CD1c-positive myeloid dendritic cell (primary cell): Measurements from ENCODE around the gene GNG7.
"Not testable (repeated sequence)": the region's sequence is repeated elsewhere in the genome, so short reads cannot be mapped to it uniquely, and the experiment has no call there.

Experiments used
- DNase-seq: peaks from one replicate; pipeline ENCODE4 v3.0.0-alpha.2; 2016; ENCODE audit errors: extremely low spot score

The GNG7 gene

DNA sequence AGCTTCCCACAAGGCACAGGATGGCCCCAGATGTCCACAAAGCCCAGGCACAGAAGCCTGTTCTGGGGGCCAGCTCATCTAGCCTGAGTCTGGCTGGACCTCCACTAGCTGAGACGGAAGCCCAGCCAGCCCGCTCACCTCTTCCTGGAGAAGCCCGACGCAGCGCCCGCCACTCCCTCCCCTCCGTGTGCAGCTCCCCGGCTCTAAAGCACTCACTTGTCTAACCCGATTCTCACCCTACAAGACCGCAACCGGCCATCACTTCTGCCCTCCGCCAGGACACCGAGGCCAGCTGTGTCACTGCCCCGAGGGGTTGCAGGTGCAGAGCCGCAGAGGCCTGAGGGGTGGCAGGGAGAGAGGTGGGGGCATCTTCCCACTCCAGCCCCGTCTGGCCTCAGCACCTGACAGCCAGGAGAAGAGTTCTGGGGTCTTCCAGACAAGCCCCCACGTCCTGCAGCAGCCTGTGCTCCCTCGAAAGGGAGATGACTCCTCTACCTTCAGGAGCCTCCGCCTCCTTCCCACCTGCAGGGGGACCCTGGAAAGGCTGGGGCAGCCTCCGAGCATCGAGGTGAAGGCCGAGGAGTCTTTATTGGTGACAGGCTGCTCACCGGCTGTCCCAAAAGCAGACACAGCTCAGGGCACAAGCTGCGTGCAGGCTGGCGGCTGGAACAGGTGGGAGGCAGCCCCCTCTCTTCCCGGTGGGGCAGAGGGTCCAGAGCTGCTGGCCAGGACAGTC lies 24.6 kb upstream of the GNG7 start:
- no peak for DNase-seq

GRCh38 chr19:2726160-2726855 lies 23.8 kb upstream of the GNG7 start:
- no peak for DNase-seq

DNA sequence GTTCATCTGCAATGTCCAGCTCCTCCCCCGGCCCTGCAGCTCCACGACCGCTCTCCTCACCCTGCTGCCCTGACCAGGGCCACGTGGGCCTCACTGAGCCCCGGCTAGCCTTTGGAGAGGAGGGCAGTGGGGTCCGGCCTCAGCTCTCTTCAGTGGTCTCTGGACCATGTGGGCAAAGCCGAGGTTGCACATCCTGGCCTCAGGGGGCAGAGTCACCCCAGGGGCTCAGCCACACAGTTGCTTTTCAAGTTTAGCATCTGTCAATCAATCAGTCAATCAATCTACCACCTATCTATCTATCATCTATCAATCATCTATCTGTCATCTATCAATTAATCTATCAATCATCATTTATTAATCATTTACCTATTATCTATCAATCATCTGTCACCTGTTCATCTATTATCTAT lies 21.7 kb upstream of the GNG7 start:
- no peak for DNase-seq

DNA sequence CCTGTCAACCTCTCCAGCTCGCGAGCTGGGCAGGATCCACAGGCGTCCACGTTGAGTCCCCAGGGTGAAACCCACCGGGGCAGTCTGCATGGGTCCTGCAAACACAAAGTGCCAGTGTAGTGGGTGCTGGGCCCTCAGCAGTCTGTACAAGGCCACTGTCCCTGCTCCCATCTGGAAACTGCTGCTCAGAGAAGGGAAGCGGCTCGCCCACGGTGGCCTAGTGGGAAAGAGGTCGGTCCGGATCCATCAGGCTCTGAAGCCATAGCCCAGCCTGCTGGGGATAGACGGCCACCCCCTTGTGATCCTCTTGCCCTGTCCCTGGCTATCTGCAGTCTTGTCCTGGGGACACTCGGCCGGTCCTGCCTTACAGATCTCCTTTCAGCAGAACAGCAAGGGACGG lies 21.3 kb upstream of the GNG7 start:
- peak; percentile 20 for DNase-seq

GRCh38 chr19:2723345-2723715 lies 20.8 kb upstream of the GNG7 start:
- no peak for DNase-seq

DNA sequence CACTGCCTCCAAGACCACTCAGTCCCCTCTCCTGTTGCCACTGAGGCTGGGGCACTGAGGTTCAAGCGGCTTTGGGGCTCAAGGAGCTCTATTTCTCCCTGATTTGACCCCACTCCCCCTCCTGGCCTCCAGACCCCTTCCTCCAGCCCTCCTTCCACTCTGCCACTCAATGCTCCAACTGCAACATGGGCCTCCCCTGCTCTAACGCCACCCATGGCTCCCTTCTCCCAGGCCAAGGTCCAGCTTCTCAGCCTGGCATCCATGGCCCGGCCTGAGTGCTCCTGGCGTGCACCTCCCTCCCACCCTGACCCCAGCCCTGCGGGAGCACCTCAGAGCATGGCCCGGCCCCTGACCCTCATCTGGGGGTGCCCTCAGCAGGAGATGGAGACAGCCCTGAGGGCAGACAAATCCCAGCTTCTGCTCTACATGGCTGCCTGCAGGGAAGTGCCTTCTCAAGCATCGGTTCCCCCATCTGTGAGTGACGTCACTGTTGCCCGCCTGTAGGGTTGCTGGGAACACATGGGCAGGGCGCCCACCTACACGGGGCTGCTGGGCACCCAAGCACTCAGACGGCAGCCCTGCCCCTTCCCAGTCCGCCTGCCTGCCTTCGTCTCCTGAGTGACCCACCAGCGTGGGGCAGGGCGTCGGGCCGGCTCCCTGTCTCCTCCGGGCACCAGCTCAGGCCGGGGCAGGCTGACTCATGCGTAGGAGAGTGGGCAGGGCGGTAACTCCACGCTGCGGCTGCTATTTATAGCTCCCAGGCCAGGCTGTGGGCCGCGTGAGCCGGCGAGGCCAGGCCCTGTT lies 20.2 kb upstream of the GNG7 start:
- DNase-seq, result peak; percentile 91

GRCh38 chr19:2721570-2722540 lies 19.4 kb upstream of the GNG7 start:
- DNase-seq, result no peak

GRCh38 chr19:2720777-2721569 lies 18.5 kb upstream of the GNG7 start, which contains the start of gene DIRAS1:
TSS of gene DIRAS1 (minus strand) at chr19:2721372. CDS start at chr19:2717806, 3,566 bp downstream.
- no peak for DNase-seq

- DNase-seq, result peak; percentile 31
Observed at GRCh38 chr19:2719920-2720776, 17.7 kb upstream of the GNG7 start.

- no peak for DNase-seq
Observed at GRCh38 chr19:2719232-2719735, 16.8 kb upstream of the GNG7 start.

DNA sequence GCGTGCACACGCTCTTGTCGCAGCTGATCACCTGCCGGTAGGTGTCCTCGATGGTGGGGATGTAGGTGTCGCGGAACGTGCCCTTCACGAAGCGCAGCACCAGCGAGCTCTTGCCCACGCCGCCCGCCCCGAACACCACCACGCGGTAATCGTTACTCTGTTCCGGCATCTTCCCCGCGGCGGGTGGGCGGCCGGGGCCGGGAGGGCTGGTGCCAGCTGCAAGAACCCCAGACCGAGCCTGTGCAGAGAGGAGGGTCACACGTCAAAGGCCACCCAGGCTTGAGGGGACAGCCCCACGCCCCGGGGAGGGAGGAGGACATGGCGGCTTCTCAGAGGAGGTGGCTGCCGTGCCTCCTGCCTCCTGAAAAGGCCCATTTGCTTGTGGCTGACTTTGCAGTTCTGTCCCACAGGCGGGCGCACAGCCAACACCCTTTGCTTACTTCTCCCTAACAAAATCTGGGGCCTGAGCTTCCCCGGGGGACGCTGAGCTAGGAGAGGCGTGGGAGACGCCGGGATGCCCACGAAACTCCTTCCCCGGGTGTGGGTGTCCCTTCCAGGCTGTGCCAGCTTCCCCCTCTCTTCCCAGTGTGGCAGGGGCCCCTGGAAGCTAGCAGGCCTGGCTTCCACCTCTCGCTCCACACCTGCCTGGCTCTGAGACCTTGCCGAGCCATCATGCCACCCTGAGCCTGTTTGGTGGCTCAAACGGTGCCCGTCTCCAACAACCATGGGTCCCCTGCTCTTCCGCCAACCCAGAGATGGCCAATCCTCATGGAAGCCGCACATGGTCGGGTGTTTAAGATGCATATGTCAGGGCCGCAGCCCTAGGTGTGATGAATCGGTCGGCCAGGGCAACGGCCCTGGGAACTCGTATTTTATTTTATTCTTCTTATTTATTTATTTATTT lies 15.4 kb upstream of the GNG7 start:
- DNase-seq, result no peak

DNA sequence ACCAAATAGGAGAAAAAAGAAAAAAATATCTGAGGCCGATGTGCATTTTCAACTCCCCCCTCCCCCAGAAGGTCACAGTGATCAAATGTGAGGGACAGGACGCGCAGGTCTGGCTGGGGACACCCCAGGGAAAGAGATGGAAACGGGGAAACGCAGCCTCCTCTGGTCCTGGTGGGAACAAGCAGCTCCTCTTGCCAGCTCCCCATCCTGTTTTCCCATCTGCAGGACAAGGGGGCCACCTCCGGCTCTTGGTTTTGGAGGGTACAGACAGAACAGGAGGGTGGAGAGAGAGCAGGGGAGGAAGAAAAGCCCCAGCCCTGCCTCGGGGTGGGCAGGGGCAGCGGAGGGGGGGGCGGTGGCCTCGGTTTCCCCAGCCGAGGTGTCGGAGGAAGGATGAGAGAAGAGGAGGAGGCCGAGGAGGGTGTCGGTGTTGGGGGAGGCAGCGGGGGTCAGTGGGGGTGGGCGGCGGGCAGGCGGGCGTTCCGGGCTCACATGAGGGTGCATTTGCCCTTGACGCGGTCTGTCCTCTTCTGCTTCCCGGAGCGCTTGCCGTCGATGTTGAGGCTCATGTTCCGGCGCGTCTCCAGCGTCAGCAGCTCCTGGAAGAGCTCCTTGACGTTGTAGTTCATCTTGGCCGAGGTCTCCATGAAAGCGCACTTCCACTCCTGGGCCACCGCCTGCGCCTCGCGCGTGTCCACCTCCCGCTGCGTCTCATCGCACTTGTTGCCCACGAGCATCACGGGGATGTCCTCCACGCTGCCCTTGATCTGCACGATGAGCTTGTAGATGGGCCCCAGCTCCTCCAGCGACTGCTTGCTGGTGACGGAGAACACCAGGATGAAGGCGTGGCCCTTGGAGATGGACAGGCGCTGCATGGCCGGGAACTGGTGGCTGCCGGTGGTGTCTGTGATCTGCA lies 14.5 kb upstream of the GNG7 start:
- no peak for DNase-seq

- DNase-seq, result no peak
Observed at GRCh38 chr19:2716275-2716650, 13.8 kb upstream of the GNG7 start.

GRCh38 chr19:2715470-2716274 lies 13.2 kb upstream of the GNG7 start:
- DNase-seq, result no peak

GRCh38 chr19:2714531-2715269 lies 12.2 kb upstream of the GNG7 start:
- DNase-seq, result no peak

GRCh38 chr19:2714102-2714501 lies 11.6 kb upstream of the GNG7 start:
- DNase-seq, result not testable (repeated sequence)
